Measurements from ENCODE around the gene GPR137. TPM values are rescaled to one million over a fixed set of nuclear protein-coding genes. Genes with fewer than 3 reads are reported as not detected.

Gene GPR137
- total and polyA plus RNA-seq, 9 of the 15 experiments (the other 6 are each of a cell fraction or from before 2014, with no cell fraction given): 0.32 to 26.7 (median 10.7) TPM

DNA sequence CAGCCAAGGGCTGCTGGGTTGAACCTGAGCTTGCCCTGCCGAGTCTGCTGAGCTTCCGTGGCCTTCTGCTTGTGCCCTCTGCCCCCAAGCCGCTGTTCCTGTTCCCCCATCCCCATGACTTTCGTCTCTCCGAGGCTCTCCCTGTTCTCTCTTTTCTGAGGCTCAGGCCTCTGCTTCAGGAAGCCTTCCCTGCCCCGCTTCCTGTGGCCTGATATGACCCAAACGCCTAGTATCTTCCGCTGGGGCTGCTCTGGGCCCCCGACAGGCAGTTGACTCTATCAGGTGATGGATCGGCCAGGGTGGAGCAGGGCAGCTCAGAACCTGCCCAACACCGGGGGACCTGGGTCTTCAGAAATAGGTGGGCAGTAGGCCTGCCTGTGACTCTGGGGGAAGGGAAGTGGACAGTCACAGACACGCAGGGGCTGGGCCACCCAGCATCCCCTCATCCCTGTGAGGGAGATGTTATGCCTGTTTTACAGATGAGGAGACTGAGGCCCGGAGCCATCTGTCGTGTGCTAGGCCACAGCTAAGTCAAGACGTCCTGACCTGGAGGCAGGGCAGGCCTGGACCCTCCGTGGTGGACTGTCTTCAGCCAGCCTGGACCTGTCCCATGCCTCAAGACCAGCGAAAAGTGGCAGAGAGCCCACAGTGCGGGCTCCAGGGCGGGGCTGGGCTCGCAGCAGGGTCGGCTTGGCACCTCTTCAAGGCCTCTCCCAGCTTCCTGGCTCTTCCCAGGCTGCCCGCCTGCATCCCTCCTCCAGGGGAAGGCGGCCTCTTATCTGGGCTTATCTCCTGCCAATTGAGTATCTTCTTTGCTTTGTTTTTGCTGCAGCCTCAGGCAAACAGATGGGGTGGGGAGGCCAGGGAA is 17.4 kb upstream of the GPR137 start (continued):
- TF ChIP-seq ZNF609 (CRISPR knock-in tag; IDR thresholded peaks at IDR 0.05; ENCODE audit: borderline replicate concordance): 0 out of 2 replicates have a peak, but pooled peaks have one; percentile 19
- TF ChIP-seq SOX6 (IDR thresholded peaks at IDR 0.05): peak; percentile 16; the same call in 1 of the 2 replicates
- peak; percentile 31; the same call in 1 of the 2 replicates for TF ChIP-seq RNF2 (IDR thresholded peaks at IDR 0.05)
- TF ChIP-seq, protein P1, sequence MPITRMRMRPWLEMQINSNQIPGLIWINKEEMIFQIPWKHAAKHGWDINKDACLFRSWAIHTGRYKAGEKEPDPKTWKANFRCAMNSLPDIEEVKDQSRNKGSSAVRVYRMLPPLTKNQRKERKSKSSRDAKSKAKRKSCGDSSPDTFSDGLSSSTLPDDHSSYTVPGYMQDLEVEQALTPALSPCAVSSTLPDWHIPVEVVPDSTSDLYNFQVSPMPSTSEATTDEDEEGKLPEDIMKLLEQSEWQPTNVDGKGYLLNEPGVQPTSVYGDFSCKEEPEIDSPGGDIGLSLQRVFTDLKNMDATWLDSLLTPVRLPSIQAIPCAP (CRISPR knock-in tag; IDR thresholded peaks at IDR 0.05; ENCODE audit: borderline replicate concordance): no peak
- TF ChIP-seq OTX1 (CRISPR knock-in tag; IDR thresholded peaks at IDR 0.05): no peak
- TF ChIP-seq CUX1 (CRISPR knock-in tag; IDR thresholded peaks at IDR 0.05): 0 out of 2 replicates have a peak, but pooled peaks have one; percentile 32
- no peak for TF ChIP-seq HLTF (IDR thresholded peaks at IDR 0.05)
- no peak for TF ChIP-seq FUS (optimal IDR thresholded peaks at IDR 0.05; ENCODE audit: low read depth, low read length)
- TF ChIP-seq TRIM24 (IDR thresholded peaks at IDR 0.05): no peak
- TF ChIP-seq ELF1 (tag; IDR thresholded peaks at IDR 0.05): 0 out of 2 replicates have a peak, but pooled peaks have one; percentile 31
- TF ChIP-seq MTA2 (IDR thresholded peaks at IDR 0.05; ENCODE audit: low read depth): no peak
